Keratinocyte (primary cell): ENCODE data around the gene PLEKHS1. TPM values are rescaled to one million over a fixed set of nuclear protein-coding genes. Genes with fewer than 3 reads are reported as not detected.

Experiments
- DNase-seq: peaks from one replicate; pipeline ENCODE4 v3.0.0-alpha.2; 2011; ENCODE audit warnings: low read depth, missing footprints, low spot score
- FAIRE-seq: peaks from 2 replicates; lab custom pipeline; 2011; peaks lifted over from hg19 to GRCh38; lab: Jason Lieb, UNC
- H2AFZ ChIP-seq: 2 replicates; pipeline ENCODE4 v1.6.0; 2012; ENCODE audit warnings: low read length, control low read depth, inconsistent platforms; ENCODE audit not compliant: control insufficient read depth
- H3K27ac ChIP-seq: 2 replicates; pipeline ENCODE4 v1.5.1; 2011; ENCODE audit warnings: low read length; ENCODE audit not compliant: control insufficient read depth, insufficient read depth
- H3K27me3 ChIP-seq: 3 replicates; pipeline ENCODE4 v1.6.0; 2011; ENCODE audit warnings: low read length; ENCODE audit not compliant: control insufficient read depth, insufficient read depth; ENCODE audit errors: extremely low read depth
- H3K36me3 ChIP-seq, 2 experiments: 2 replicates in 1 of 2; 3 replicates in 1 of 2; pipeline ENCODE4 v1.5.1; 2011; ENCODE audit warnings: low read length in 2 of 2, mild to moderate bottlenecking in 1 of 2; ENCODE audit not compliant: control insufficient read depth in 2 of 2, insufficient read depth in 2 of 2; ENCODE audit errors: extremely low read depth in 1 of 2
- H3K4me1 ChIP-seq: 3 replicates; pipeline ENCODE4 v1.5.1; 2011; ENCODE audit warnings: low read length; ENCODE audit not compliant: control insufficient read depth, insufficient read depth; ENCODE audit errors: extremely low read depth
- H3K4me2 ChIP-seq: 3 replicates; pipeline ENCODE4 v1.6.0; 2011; ENCODE audit warnings: low read depth, low read length; ENCODE audit not compliant: control insufficient read depth, insufficient read depth; ENCODE audit errors: extremely low read depth
- H3K4me3 ChIP-seq, 3 experiments: fragments of 200-600 bp in 1 of 3; sonication (generic) in 1 of 3; 2 replicates in 2 of 3; 3 replicates in 1 of 3; pipeline ENCODE4 v1.5.1; 2011 to 2016; ENCODE audit warnings: low read length in 3 of 3, mild to moderate bottlenecking in 3 of 3, control low read depth in 2 of 3, inconsistent platforms in 1 of 3, low read depth in 1 of 3, mixed read lengths in 1 of 3, mixed run types in 1 of 3, moderate library complexity in 1 of 3; ENCODE audit not compliant: control insufficient read depth in 2 of 3, insufficient read depth in 2 of 3; ENCODE audit errors: extremely low read depth in 1 of 3
- H3K79me2 ChIP-seq: 2 replicates; pipeline ENCODE4 v1.6.0; 2012; ENCODE audit warnings: low read length; ENCODE audit not compliant: control insufficient read depth, insufficient read depth
- H3K9ac ChIP-seq: 3 replicates; pipeline ENCODE4 v1.6.0; 2011; ENCODE audit warnings: low read length; ENCODE audit not compliant: control insufficient read depth, insufficient read depth; ENCODE audit errors: extremely low read depth
- H3K9me1 ChIP-seq: 3 replicates; pipeline ENCODE4 v1.6.0; 2011; ENCODE audit warnings: low read length; ENCODE audit not compliant: control insufficient read depth, insufficient read depth; ENCODE audit errors: extremely low read depth
- H3K9me3 ChIP-seq: 2 replicates; pipeline ENCODE4 v1.5.1; 2012; ENCODE audit warnings: low read depth, low read length; ENCODE audit not compliant: control insufficient read depth
- H4K20me1 ChIP-seq: 3 replicates; pipeline ENCODE4 v1.6.0; 2011; ENCODE audit warnings: low read length; ENCODE audit not compliant: control insufficient read depth, insufficient read depth; ENCODE audit errors: extremely low read depth
- CTCF ChIP-seq, 3 experiments: IDR thresholded peaks in 1 of 3; conservative IDR thresholded peaks in 1 of 3; optimal IDR thresholded peaks in 1 of 3; 2 replicates in 2 of 3; 3 replicates in 1 of 3; pipeline versions ENCODE3 to v1.5.1; 2011; ENCODE audit warnings: low read length in 3 of 3, mild to moderate bottlenecking in 3 of 3, moderate library complexity in 2 of 3, control low read depth in 1 of 3, inconsistent platforms in 1 of 3; ENCODE audit not compliant: insufficient read depth in 2 of 3; ENCODE audit errors: extremely low read depth in 1 of 3
- EZH2 ChIP-seq: IDR thresholded peaks from one replicate; pipeline ENCODE4 v1.6.1; 2012; ENCODE audit warnings: inconsistent platforms, mild to moderate bottlenecking, low read length, moderate library complexity
- dilution Hi-C: fragments of 300-500 bp; cut with MboI; formaldehyde crosslinking; loops from one replicate; pipeline ENCODE4 v1.7.0; 2020; ENCODE audit warnings: low sequenced_read_pairs; ENCODE audit not compliant: extremely low pct_ligation_motif_present
- polyA plus RNA-seq, 5 experiments: library from polyadenylated mRNA; depleted of rRNA in 3 of 5; stranded (reverse) in 3 of 5; stranded (forward) in 1 of 5; unstranded in 1 of 5; fragments of >200 nt; gene quantifications; 1 replicate in 1 of 5; 2 replicates in 3 of 5; 3 replicates in 1 of 5; pipeline versions ENCODE4 v1.2.1 to v1.2.3, GENCODE V29; 2011 to 2012; ENCODE audit warnings: missing spikeins in 2 of 5, low read depth in 1 of 5, low replicate concordance in 1 of 5

PLEKHS1 gene
- polyA plus RNA-seq, 1 donor (not counting 4 experiments of a cell fraction or from before 2014, with no cell fraction given): not detected

GRCh38 chr10:113765910-113766309 lies 14.4 kb downstream of the PLEKHS1 start:
- FAIRE-seq (no peak), DNase-seq (no peak)

GRCh38 chr10:113767222-113767621 lies 15.7 kb downstream of the PLEKHS1 start:
- H3K4me1 ChIP-seq: no peaks in the 10 kb centered on the region
- no peak overlapping the region for H3K4me3 ChIP-seq
- no peaks in the 10 kb centered on the region for H3K36me3 ChIP-seq
- H3K79me2 ChIP-seq: no peaks in the 10 kb centered on the region
- H3K9me1 ChIP-seq: no peaks in the 10 kb centered on the region
- H3K27ac ChIP-seq: no peak overlapping the region
- no peaks in the 10 kb centered on the region for H3K9me3 ChIP-seq
- H3K9ac ChIP-seq: no peak overlapping the region
- H3K4me2 ChIP-seq: no peak overlapping the region
- no peaks in the 10 kb centered on the region for H4K20me1 ChIP-seq
- DNase-seq (no peak), FAIRE-seq (no peak)
- TF ChIP-seq CTCF (optimal IDR thresholded peaks at IDR 0.05 in 1 of 3, IDR thresholded peaks at IDR 0.05 in 1 of 3, conservative IDR thresholded peaks at IDR 0.05 in 1 of 3; ENCODE audit: extremely low read depth in 1 of 3, insufficient read depth in 2 of 3, low read length in 3 of 3): no peak
- no peak for TF ChIP-seq EZH2
- dilution Hi-C loops: no loop called here
- no peak overlapping the region for H2AFZ ChIP-seq
- H3K27me3 ChIP-seq: peaks cover 3% of the 10 kb centered on the region

More at GRCh38 chr10:113765910-113766309, 14.4 kb downstream of the PLEKHS1 start:
- no peaks in the 10 kb centered on the region for H3K9me3 ChIP-seq
- no peaks in the 10 kb centered on the region for H4K20me1 ChIP-seq
- no peaks in the 10 kb centered on the region for H3K79me2 ChIP-seq
- no peak overlapping the region for H3K4me3 ChIP-seq
- no peak overlapping the region for H3K4me2 ChIP-seq
- no peak overlapping the region for H2AFZ ChIP-seq
- peaks cover 3% of the 10 kb centered on the region for H3K27me3 ChIP-seq
- dilution Hi-C loops: no loop called here
- H3K36me3 ChIP-seq: no peaks in the 10 kb centered on the region
- H3K4me1 ChIP-seq: no peaks in the 10 kb centered on the region
- no peaks in the 10 kb centered on the region for H3K9me1 ChIP-seq
- no peak overlapping the region for H3K9ac ChIP-seq
- TF ChIP-seq CTCF (optimal IDR thresholded peaks at IDR 0.05 in 1 of 3, IDR thresholded peaks at IDR 0.05 in 1 of 3, conservative IDR thresholded peaks at IDR 0.05 in 1 of 3; ENCODE audit: extremely low read depth in 1 of 3, insufficient read depth in 2 of 3, low read length in 3 of 3) (no peak), EZH2 (no peak)
- no peak overlapping the region for H3K27ac ChIP-seq
